GM19463 (cell line): ENCODE measurements around the gene KLHDC7B.
"Not testable (repeated sequence)": the region's sequence is repeated elsewhere in the genome, so short reads cannot be mapped to it uniquely, and the experiment has no call there.

Experiments
- ATAC-seq: cut with Tn5 transposase; IDR thresholded peaks from one replicate; pipeline ENCODE4 v1.9.1; 2021; ENCODE audit warnings: mild to moderate bottlenecking, moderate library complexity; ENCODE audit not compliant: unreplicated experiment

The KLHDC7B gene

DNA sequence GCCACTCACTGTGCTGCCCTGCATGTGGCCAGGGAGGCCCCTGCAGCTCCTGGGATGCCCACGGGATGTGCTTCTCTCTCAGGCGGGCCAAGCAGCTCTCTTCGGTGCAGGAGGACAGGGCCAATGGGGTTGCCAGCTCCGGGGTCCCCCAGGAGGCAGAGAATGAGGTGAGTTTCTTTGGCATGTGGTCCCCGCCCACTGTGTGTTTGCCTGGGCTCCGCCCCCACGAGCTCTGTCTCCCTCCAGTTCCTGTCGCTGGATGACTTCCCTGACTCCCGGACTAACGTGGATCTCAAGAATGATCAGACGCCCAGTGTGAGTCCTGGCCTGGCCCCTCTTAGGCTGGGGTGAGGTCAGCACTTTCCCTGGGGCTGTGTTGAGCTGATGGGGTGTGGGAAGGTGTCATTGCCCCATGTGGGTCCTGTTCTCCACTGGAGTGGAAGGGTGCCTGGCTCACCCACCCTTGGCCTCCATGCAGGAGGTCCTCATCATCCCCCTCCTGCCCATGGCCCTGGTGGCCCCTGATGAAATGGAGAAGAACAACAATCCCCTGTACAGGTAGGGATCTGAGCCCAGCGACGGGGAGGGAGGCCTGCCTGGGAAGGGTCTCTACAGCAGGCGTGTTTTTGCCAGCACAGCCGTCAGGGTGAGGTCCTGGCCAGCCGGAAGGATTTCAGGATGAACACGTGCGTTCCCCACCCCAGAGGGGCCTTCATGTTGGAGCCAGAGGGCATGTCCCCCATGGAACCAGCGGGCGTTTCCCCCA lies 28.0 kb upstream of the KLHDC7B start:
- ATAC-seq = no peak

- ATAC-seq = no peak
Observed at GRCh38 chr22:50518606-50519005, 27.1 kb upstream of the KLHDC7B start.

DNA sequence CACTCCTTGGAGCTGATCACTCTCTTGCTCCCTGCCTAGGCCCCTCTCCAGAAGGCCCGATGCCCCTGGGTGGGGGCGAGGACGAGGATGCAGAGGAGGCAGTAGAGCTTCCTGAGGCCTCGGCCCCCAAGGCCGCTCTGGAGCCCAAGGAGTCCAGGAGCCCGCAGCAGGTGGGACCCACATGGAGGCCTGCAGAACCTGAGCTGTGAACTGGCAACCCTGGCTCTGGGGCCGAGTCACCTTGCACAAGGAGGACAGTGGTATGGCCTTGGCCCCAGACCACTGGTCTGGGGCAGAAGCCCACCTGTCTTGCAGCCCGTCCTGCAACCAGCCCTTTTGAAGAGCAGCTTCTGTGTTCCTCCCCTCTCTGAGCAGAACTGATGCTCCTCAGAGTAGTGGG lies 26.5 kb upstream of the KLHDC7B start:
- no peak for ATAC-seq

DNA sequence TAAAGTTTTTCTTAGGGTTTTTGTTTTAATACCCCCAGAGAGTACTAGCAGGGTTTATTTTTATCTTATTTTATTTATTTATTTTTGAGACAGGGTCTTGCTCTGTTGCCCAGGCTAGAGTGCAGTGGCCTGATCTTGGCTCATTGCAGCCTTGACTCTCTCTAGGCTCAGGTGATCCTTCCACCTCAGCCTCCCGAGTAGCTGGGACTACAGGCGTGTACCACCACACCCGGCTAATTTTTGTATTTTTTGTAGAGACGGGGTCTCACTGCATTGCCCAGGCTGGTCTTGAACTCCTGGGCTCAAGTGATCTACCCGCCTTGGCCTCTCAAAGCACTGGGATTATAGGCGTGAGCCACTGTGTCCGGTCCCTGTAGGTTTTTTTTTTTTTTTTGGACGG lies 25.5 kb upstream of the KLHDC7B start:
- ATAC-seq = not testable (repeated sequence)

GRCh38 chr22:50520826-50521453 lies 24.8 kb upstream of the KLHDC7B start:
- no peak for ATAC-seq

DNA sequence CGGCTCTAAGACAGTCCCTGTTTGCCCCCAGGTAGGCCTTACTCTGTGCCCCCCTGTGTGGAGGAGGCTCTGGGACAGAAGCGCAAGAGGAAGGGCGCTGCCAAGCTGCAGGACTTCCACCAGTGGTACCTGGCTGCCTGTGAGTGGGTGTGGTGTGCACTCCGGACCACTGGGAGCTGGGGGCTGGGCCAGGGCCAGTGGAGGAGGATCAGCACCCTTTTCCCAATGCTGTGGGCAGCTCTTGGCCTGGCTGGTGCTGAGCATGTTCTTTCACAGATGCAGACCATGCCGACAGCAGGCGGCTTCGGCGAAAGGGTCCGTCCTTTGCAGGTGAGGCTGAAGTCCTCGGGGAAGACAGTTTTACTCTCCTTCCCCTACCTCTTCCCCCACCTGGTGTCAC lies 24.0 kb upstream of the KLHDC7B start:
- ATAC-seq = no peak

- ATAC-seq = no peak
Observed at GRCh38 chr22:50522208-50522805, 23.4 kb upstream of the KLHDC7B start.

DNA sequence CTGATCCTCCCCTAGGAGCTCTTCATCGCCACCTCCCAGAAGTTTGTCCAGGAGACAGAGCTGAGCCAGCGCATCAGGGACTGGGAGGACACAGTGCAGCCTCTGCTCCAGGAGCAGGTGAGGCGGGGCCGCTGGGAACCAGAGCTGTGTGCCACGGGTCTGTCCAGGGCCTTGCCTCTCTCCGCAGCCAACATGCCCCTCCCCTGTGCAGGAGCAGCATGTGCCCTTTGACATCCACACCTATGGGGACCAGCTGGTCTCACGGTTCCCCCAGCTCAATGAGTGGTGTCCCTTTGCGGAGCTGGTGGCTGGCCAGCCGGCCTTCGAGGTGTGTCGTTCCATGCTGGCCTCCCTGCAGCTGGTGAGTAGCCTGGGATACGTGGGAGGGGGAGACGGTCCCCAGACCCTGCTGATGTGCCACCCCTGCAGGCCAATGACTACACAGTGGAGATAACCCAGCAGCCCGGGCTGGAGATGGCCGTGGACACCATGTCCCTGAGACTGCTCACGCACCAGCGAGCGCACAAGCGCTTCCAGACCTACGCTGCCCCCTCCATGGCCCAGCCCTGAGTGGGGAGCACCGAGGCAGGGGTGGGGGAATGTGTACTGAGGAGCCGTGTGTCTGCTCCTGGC lies 22.8 kb upstream of the KLHDC7B start:
- no peak for ATAC-seq

DNA sequence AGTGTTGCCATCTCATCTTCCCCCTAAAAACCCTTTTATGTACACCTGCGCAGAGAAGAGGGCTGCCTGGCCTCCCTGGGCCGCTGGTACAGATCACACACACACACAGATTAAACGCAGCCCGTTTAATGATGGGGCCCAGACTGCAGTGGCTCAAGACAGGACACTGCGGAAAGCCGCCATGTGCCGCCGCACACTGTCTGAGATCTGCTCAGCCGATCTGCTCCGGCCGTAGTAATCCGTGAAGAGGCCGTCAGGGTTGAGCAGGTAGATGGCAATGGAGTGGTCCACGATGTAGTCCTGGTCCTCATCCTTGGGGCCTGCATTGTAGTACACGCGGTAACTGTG lies 22.3 kb upstream of the KLHDC7B start:
- ATAC-seq = no peak

GRCh38 chr22:50523806-50524675 lies 21.7 kb upstream of the KLHDC7B start:
- no peak for ATAC-seq

DNA sequence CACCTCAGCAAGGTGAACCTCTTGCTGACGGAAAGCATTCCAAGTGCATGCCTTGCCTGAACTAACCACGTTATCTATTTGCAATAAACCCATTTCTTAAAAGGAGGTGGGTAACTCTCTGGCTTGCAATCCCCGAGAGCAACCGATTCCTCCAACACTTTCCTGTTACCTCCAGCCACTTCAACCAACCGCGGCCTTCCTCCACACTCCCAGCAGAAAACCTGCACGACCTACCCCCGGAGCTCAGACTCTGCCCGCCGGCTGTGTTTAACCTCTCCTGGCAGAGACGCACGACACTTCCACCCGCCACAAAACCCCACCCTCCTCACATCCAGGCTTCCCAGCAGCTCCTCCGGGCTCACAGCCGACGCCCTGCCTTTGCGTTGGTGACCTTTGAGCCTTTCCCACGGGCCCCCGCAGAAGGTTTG lies 21.0 kb upstream of the KLHDC7B start:
- ATAC-seq = no peak

- peak; percentile 42 for ATAC-seq
Observed at GRCh38 chr22:50525104-50525857, 20.4 kb upstream of the KLHDC7B start, which contains the start of gene SCO2. Gene SCO2, minus strand, starts transcription at chr22:50525598. Its CDS starts 1,187 bp downstream, at chr22:50524411.

DNA sequence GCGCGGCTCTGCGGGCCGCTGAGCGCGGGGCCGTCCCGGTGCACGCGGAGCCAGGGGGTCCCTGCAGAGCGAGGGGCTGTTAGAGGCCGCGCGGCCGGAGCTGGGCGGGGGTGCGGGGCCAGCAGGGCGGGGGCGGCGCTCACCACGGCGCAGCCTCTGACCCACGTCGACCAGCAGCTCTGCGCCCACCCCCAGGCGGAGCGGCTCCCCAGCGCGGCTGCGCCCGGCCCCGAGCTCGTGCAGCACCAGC lies 19.9 kb upstream of the KLHDC7B start:
- ATAC-seq = peak; percentile 8

DNA sequence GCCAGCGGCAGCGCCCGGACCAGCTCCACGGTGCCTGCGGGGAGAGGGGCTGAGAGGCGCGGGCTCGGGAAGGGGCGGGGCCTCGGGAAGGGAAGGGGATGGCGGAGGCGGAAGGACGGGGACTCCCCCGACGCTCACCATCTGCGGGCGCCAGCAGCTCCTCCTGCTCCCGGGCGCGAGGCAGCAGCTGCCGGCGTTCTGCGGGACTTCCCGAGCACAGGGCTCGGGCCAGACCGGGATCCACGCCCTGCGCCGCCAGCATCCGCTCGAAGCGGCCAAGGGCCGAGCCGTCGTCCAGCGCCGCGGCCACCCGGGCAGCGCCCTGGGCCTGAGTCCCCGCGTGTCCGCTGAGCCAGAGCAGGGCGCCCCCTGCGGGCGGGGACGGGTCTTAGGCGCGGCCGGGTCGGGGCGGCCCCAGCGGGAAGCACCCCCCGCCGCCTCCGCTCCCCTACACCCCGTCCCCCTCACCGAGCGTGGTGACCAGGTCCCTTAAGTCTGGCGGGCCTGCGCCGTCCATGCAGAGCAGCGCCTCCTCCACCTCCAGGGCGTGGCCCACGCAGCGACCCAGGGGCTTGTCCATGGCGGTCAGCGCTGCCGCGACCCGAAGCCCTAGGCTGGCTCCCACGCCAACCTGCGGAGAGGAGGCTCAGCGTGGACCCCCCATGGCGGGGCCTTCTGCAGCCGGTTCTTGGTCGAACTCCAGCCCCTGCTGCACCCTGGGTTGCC lies 19.4 kb upstream of the KLHDC7B start:
- ATAC-seq = peak; percentile 33

DNA sequence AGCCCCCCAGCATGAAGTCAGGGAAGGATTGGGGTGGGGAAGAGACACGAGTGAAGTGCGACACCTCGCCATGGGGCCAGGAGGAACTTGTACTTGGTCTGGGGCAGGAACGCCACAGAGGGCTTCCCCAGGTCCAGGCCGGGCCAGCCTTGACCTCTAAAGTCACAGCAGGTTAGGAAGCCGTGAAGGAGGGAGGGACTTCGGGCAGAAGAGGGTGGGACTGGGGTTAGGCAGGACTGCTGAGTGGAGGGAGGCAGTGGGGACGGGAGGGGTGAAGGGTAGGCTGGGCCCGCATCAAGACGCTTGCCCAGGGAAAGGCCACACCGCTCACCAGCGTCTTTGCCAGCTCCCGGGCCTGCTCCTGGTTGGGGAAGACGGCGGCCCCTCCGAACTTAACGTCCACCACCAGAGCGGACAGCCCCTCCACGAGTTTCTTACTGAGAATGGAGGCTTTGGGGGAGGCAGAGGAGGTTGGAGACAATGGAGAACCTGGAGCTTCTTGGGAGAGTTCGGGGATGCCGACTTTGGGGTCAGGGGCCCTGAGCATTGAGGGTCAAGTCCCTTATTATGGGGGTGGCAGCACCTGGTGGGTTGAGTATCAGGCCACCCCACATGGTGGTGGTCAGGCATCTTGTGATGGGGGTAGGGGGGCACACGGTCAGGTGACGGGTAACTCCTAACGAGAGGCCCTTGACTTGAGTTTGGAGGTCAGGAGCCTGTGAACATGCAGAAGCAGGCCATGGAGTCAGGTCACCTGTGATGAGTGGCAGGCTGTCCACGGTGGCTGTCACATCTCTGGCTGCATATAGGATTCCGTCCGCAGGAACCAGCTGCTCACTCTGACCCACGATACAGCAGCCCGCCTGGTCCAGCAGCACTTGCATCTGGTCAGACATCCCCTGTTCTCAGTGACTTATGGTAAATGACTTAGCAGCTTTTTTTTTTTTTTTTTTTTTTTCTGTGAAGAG lies 18.6 kb upstream of the KLHDC7B start:
- ATAC-seq = no peak

GRCh38 chr22:50527921-50528681 lies 17.6 kb upstream of the KLHDC7B start:
- no peak for ATAC-seq

DNA sequence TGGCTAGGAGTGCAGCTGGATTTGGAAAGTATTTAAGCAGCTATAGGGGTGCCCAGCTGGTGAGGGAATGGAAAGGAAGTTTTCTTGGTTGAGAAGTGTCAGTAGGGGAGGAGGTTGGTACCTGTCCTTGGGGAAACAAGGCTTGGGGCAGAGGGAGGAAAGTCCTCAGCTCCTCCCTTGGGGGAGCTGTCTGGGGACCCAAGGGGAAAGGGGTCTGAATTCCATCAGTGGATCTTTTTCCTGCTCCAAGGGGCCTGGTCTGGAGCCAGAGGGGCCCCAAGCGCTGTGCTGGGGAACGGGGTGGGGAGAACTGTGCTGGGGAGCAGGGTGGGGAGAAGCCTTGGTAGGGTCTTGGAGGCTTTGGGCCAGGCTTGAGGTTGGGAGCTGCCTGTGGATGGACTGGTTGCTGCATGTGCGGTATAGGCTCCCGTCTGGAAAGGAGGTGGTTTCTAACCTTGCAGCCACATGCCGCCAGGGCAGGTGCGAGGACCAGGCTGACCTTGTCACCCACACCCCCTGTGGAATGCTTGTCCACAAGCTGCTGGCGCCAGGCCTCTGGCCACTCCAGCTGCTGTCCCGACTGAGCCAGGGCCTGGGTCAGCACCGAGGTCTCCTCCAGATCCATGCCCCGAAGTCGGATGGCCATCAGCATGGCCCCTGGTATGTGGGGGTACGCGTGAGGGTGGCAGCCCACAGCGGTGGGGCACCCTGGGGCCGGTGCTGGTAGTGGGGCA lies 16.9 kb upstream of the KLHDC7B start:
- no peak for ATAC-seq
